SKM-1 (cell line): ENCODE measurements around the gene PRKD1.
"Not testable (repeated sequence)": the region's sequence is repeated elsewhere in the genome, so short reads cannot be mapped to it uniquely, and the experiment has no call there.

ENCODE experiments used
- DNase-seq: peaks from one replicate; lab custom pipeline; 2025; ENCODE audit not compliant: unreplicated experiment; lab: John Stamatoyannopoulos, UW

Gene PRKD1

GRCh38 chr14:29800961-29801360 is 126.7 kb downstream of the PRKD1 start:
- no peak for DNase-seq

GRCh38 chr14:29799464-29800095 is 128.1 kb downstream of the PRKD1 start:
- DNase-seq, result no peak

- DNase-seq, result no peak
These were observed 128.8 kb downstream of the PRKD1 start for GRCh38 chr14:29798811-29799210.

- DNase-seq, result no peak
These were observed 129.5 kb downstream of the PRKD1 start for GRCh38 chr14:29798108-29798663.

GRCh38 chr14:29796853-29797252 is 130.8 kb downstream of the PRKD1 start:
- DNase-seq, result no peak

- no peak for DNase-seq
These were observed 138.2 kb downstream of the PRKD1 start for GRCh38 chr14:29789475-29789874.

- no peak for DNase-seq
These were observed 139.6 kb downstream of the PRKD1 start for GRCh38 chr14:29788093-29788492.

- DNase-seq, result no peak
These were observed 144.1 kb downstream of the PRKD1 start for GRCh38 chr14:29783556-29783955.

GRCh38 chr14:29782041-29782440 is 145.6 kb downstream of the PRKD1 start:
- no peak for DNase-seq

GRCh38 chr14:29777142-29777541 is 150.5 kb downstream of the PRKD1 start:
- DNase-seq, result not testable (repeated sequence)

GRCh38 chr14:29773990-29774389 is 153.7 kb downstream of the PRKD1 start:
- no peak for DNase-seq

- no peak for DNase-seq
These were observed 164.2 kb downstream of the PRKD1 start for GRCh38 chr14:29763342-29763858.

- DNase-seq, result no peak
These were observed 167.9 kb downstream of the PRKD1 start for GRCh38 chr14:29759521-29760340.

GRCh38 chr14:29757711-29758233 is 169.9 kb downstream of the PRKD1 start:
- DNase-seq, result no peak

GRCh38 chr14:29757188-29757680 is 170.4 kb downstream of the PRKD1 start:
- DNase-seq, result no peak

- no peak for DNase-seq
These were observed 171.6 kb downstream of the PRKD1 start for GRCh38 chr14:29756019-29756385.

- no peak for DNase-seq
These were observed 172.2 kb downstream of the PRKD1 start for GRCh38 chr14:29755311-29756018.

GRCh38 chr14:29754134-29754533 is 173.5 kb downstream of the PRKD1 start:
- DNase-seq, result no peak

- no peak for DNase-seq
These were observed 175.3 kb downstream of the PRKD1 start for GRCh38 chr14:29752221-29752923.

GRCh38 chr14:29749829-29750228 is 177.8 kb downstream of the PRKD1 start:
- no peak for DNase-seq
